GM18907 (cell line): Measurements from ENCODE around the gene EEPD1.
A peak's percentile ranks its signal among the peaks of the same experiment; 100 is the strongest.
"Not testable (repeated sequence)": the region's sequence is repeated elsewhere in the genome, so short reads cannot be mapped to it uniquely, and the experiment has no call there.

Experiments
- ATAC-seq: cut with Tn5 transposase; IDR thresholded peaks from one replicate; pipeline ENCODE4 v1.9.1; 2021; ENCODE audit warnings: mild to moderate bottlenecking, moderate library complexity; ENCODE audit not compliant: unreplicated experiment

EEPD1 gene

DNA sequence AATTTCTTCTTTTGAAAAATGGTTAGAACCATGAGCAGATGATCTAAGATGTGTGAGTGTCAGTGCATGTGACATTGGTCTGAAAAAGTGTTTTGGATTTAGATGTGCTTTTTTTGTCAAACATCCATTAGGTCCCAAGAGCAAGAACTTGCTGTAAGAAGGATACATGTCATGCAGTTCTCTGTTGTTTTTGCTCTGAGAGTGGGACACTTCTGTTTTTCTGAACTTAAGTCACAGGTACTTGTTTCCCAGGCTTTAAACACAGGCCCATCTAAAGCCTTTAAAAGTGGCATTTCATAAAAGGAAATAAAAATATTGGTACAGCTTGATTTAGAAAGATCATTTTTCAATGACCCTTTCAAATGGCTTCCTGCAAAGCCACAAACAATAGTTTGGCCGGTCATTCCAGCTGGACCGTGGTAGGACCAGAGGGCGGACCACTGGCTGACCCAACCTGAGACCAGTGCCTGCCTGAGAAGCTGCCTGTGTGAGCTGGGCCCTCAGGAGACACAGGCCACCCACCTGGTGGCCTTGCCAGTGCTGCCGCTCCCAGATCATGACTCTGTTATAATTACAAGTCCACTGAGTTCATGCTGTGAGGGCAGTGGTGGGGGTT is 92.7 kb downstream of the EEPD1 start:
- ATAC-seq: no peak

- no peak for ATAC-seq
Observed at GRCh38 chr7:36249091-36249490, 96.0 kb downstream of the EEPD1 start.

DNA sequence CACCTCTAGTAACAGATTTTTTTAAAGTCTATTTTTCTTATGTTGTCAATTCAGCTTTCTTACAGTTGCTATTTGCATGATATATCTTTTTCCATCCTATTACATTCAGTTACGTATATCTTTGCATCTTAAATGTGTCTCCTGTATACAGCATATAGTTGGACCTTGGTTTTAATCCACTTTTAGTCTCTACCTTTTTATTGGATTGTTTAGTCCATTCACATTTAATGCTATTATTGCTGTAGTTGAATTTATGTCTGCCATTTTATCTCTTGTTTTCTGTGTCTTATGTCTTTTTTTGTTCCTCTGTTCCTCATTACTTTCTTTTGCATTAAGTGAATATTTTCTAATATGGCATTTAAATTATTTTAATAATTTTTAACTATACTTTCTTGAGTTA is 100.6 kb downstream of the EEPD1 start:
- ATAC-seq: no peak

GRCh38 chr7:36258510-36259259 is 105.6 kb downstream of the EEPD1 start:
- ATAC-seq: not testable (repeated sequence)

- ATAC-seq: peak; percentile 57
Observed at GRCh38 chr7:36260481-36260880, 107.4 kb downstream of the EEPD1 start.

DNA sequence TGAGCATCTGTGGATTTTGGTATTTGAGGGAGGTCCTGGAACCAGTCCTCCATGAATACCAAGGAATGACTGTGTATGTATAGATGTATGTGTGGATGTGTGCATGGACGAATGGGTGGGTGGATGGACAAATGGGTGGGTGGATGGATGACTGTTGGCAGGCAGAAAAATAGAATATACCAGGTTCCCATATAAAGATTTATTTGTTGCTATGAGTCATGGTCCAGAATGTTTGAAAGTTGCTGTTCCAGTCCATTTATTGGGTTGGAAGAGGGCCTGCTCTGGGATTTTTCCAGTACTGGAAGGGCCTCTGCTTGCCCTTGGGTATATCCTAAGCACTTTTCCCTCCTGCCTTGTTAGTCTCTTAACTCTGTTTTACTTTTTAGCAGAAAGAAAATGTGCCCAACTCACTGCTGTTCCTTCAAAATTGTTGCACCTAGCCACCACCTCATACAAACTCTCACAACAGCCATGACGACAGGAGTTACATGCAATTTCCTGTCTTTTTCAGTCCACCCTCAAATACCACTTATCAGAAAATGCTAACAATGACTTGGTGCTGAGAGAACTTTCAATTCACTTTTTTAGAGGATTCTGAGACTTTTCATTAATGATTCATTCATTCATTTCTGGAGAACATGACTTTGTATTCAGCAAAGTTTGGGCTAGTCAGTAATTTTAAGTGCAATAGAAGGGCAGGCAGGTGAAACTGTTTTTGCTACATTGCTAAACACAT is 108.1 kb downstream of the EEPD1 start:
- peak; percentile 47 for ATAC-seq

- no peak for ATAC-seq
Observed at GRCh38 chr7:36262309-36263094, 109.4 kb downstream of the EEPD1 start.

DNA sequence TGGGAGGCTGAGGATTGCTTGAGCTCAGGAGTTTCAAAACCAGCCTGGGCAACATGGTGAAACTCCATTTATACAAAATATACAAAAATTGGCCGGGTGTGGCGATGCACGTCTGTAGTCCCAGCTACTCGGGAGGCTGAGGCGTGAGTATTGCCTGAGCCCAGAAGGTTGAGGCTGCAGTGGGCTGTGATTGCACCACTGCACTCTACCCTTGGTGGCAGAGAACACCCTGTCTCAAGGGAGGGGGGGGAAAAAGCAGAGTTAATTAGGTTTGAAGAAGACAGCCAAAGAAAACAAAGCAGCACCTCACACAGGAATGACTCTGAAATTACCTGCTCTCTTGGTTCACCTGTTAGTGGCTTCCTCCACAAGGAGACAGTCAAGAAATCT is 110.0 kb downstream of the EEPD1 start:
- ATAC-seq: no peak

- ATAC-seq: no peak
Observed at GRCh38 chr7:36264123-36264801, 111.2 kb downstream of the EEPD1 start.

DNA sequence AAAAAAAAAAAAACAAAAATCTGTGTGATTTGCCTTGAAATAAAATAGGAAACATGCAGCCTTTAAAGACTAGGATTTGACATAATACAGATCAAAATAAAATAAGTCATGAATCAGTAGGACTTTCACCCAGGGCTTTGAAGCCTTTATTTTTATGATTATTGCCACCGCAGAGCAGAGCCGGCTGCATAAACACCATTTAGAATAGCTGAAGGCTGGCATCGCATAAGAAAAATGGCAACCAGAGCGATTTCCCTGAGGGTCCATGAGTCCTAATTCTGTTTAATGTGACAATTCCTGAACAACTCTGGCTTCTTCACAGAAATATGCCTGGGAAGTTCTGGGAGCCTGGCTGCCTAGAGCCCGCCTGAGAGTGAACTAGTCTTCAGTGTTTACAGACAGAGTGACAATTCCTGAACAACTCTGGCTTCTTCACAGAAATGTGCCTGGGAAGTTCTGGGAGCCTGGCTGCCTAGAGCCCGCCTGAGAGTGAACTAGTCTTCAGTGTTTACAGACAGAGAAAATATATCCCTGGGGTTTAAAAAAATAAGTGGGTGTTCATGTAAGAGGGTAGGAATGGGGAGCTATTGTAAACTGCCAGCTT is 112.0 kb downstream of the EEPD1 start:
- ATAC-seq: no peak

GRCh38 chr7:36265680-36266079 is 112.6 kb downstream of the EEPD1 start:
- ATAC-seq: no peak

- no peak for ATAC-seq
Observed at GRCh38 chr7:36266190-36266589, 113.1 kb downstream of the EEPD1 start.

- ATAC-seq: no peak
Observed at GRCh38 chr7:36266683-36267082, 113.6 kb downstream of the EEPD1 start.

GRCh38 chr7:36272211-36272566 is 119.1 kb downstream of the EEPD1 start:
- no peak for ATAC-seq

DNA sequence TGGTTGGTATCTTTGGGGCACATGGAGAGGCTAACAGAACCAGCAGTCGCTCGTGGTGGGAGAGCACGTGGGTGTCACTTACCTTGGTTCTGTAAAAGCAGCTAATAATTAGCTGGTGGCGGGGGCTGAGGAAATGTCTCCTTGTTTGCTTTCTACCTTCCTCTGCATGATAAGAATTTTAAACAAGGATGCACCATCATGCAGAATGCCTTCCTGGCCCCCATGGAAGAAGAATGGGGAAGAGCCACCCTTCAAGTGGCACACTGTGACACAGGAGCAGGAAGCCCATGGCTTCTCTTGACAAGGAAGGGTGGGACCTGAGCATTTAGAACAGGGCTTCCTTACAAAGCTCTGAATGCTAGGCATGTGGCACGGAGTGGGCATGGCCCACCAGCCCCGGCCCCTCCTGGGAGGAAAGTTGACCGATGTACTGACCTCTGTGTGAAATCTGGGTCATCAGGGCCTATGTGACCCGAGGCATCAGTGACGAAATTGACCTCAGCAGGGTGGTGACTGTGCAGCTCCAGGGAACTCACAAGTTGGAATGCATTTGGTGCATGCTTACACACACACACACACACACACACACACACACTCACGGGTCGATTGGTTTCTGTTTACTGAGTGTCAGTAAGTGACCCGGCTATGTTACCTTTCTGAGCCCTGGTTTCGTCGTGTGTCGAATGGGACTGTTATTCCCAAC is 119.7 kb downstream of the EEPD1 start:
- no peak for ATAC-seq

DNA sequence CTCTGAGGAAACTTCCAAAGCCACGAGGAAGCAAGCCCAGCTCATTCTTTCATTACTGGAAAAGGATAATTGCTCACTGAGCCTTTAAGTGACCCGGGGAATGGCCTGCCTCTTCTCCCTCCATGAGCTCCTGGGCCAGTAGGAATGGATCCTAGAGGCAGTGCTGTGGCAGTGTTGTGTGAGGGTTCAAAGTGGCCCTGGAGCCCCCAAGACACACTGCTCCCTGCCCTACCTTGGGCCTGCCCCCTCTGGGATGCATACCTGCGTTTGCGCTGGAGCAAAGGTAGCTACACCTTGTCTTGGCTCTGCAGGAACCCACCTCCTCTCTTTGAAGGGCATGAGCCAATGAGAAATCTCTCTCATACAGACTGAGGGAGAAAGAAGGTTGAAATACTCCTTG is 120.8 kb downstream of the EEPD1 start:
- no peak for ATAC-seq

DNA sequence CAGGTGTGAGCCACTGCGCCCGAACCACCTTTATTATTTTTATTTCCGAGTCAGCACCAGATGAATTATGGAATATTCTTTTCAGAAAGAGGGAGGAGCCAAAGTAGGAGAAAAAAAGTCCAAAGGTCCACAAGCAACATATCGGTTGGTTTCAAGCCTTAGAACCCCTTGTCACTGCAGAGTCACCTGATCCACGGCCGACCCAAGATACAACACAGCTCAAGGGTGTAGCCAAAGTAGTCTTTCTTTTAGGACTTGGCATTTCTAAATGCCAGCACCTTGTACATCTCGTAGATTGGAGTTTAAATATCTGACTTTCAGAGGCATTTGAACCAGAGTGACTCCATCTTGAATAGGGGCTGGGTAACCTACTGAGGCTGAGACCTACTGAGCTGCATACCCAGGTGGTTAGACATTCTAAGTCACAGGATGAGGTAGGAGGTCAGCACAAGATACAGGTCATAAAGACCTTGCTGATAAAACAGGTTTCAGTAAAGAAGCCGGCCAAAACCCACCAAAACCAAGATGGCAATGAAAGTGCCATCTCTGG is 122.8 kb downstream of the EEPD1 start:
- ATAC-seq: no peak

DNA sequence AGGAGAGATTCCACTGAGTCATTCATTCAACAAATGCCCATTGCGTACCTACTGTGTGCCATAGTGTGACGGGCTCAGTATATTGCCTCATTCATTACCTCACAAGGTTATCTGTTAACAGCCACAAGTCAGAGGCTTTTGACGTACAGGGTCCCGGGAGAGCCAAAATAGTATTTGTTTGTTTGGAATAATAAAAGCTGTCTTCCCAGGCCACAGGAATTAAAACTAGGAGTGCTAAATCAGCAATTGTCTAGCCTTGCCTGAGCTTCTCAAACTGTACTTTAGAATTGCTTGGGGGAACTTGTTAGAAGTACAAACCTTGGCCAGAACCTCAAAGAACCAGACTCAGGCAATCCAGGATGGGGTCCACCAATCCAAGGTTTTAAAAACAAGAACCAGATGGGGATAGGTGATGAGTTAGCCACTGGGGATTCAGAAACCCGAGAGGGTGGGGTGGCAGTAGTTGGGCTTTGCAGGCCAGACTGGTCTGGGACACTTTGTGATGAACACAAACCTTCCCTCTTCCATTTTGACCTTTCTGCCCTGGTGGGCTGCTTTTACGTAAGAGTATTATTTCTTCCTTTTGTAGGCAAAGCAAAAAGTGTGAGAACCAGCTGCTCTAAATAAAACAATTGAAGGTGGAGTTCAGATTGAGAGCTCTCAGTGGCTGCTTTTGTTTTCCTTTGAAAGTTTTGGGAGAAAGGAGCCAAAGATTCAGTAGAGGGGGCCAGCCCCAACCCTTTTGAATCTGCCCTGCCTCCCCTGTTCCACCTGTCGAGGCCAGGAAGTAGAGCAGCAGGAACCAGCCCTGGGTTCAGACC is 123.6 kb downstream of the EEPD1 start:
- ATAC-seq: no peak

DNA sequence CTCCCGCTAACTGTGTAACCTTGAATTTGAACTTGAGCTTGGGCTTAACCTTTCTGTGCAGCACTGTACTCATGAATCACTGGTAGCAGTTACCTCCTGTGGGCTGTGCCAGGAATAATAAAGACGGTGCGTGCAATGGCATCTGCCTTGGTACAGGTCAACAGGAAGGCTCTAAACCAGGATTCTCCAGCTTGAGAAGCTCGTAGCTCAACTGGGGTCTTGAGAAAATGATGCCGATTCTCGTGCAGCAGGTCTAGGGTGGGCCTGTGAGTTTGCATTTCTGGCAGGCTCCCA is 124.1 kb downstream of the EEPD1 start:
- no peak for ATAC-seq
